HG02870 (cell line): ENCODE data around the gene RBM5.
A peak's percentile ranks its signal among the peaks of the same experiment; 100 is the strongest.

Experiments
- ATAC-seq: cut with Tn5 transposase; IDR thresholded peaks from one replicate; pipeline ENCODE4 v1.9.1; 2021; ENCODE audit warnings: mild to moderate bottlenecking, moderate library complexity; ENCODE audit not compliant: unreplicated experiment

The RBM5 gene

DNA sequence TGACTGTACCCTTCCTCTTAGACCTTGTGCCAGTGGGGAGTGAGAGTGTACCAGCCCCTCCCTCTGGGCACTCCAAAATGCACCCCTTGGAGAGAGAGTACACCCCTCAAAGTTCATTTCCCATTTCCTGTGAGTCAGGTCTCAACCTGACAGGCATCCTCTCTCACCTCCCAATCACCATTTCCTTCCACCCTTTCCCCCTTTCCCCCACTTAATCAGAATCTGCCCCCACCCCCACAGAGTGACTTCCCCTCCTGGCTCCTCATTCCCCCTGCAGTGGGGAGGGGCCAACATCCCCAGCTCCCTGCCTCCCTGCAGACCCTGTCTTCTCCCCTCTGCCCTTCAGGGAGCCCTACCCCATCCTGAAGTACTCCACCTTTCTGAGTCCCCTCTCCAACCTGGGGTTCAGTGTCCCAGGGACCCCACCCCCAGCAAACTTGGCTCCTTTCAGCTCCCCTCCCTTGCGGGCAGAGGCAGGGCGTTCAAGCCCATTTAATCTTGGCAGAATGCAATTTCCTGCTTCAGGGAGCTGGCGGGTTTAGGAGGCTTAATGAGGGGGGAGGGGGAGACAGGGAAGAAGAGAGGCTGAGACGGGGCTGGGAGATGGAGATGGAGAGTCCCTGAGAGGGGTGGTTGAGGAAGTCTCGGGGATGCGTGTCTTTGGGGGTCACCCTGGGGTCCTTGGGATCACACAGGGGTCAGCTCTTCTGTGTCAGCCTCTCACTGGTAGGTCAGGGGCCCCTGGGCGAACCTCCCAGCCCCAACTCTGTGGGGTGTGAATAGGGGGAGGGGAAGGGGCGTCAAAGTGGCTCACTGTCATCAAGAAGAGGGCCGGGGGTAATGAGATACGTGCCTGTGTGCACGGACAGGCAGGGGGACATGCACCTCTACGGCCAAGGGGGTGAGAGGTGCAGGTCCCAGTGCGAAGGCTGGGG, 49.8 kb downstream of the RBM5 start:
- ATAC-seq, result no peak

GRCh38 chr3:50139308-50139707, 50.6 kb downstream of the RBM5 start:
- ATAC-seq, result no peak

- no peak for ATAC-seq
These were observed 51.2 kb downstream of the RBM5 start for GRCh38 chr3:50139718-50140423.

DNA sequence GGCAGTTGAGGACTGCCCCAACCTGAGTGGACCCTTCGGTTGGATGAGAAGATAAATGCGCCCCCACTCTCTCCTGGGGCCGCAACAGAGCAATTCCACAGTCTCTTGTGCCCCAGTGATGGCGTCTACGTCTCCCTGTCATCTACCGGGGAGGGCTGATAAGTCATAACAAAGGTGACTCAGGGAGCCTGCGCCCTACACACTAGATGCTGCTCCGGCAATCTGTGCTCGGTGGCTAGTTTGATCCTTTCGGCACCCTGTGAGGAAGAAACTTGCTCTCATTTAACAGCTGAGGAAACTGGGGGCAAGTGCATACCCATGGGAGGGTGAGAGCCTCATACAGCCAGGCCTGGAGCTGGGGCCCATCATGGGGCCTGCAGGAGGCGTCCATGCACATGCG, 52.3 kb downstream of the RBM5 start:
- no peak for ATAC-seq

GRCh38 chr3:50146316-50146901, 57.7 kb downstream of the RBM5 start:
- no peak for ATAC-seq

- ATAC-seq, result no peak
These were observed 58.3 kb downstream of the RBM5 start for GRCh38 chr3:50147016-50147415.

DNA sequence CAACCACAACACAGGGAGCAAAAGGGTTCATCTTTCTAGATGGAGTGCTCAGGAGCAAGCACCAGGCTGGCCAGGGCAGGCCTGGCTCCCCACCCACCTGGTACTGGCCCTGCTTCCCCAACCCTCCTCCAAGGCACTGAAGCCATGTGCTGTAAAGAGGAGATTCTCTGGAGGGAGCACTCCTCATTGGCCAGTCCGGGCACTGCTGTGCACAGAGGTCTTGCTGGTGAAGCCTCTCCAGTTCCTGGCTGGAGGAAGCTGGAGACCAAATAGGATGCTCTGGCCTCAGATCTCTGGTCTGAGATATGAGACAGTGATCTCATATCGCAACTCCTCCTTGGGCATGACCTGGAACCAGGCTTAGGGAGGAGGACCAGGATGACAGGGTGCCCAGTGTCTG, 58.7 kb downstream of the RBM5 start:
- ATAC-seq, result no peak

- ATAC-seq, result no peak
These were observed 59.1 kb downstream of the RBM5 start for GRCh38 chr3:50147861-50148260.

DNA sequence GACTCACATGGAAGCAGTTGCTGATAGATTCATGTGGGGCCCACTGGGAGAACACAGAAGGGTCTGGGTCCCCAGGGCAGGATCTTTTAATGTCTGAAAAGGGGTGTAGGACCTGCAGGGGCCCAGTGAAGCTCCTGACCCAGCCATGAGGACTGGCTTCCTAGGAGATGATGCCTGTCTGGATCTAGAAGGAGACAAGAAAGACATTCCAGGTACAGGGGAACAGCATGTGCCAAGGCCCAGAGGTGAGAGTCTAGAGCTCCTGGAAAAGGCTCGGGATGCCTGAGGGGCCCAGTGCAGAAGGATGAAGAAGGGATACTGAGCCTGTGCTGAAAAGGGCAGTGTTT, 61.7 kb downstream of the RBM5 start:
- no peak for ATAC-seq

DNA sequence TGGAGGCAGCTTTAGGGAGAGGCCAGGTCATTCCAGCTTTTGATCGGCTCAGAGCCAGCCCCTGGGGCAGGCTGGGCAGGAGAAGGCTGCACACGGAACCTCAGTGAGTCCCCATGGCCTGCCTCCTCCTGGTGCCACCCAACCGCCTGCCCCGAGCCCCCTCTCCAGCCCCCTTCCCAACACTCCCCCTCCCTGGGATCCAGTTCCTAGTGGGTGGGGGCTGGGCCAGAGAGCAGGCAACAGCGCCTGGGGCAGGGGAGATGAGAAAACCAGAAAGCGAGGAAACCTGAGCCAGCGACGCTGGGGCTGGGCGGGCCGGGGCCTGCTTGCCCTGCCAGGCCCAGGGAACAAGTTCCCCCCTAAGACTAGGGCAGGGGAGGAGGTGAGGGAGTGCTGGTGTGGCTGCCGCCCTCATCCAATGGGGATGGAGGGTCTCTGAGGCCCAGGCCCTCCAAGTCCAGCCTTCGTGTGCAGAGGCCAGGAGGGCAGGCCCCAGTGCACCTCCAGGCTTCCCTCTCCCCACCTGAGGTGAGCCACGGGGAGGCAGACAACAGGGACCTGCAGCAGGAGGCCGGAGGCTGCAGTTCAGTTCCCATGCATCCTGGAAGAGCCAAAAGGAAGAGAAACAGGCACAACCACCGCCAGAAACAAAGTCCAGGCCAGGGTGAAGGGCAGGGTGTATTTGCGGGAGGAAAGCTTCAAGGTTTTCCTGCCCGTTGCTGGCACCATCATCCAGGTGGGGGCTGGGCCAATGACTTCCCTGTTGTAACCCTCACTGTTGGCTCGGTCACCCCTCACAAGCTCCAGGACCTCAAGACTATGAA, 62.4 kb downstream of the RBM5 start:
- no peak for ATAC-seq

- ATAC-seq, result no peak
These were observed 63.0 kb downstream of the RBM5 start for GRCh38 chr3:50151728-50152127.

- ATAC-seq, result no peak
These were observed 65.2 kb downstream of the RBM5 start for GRCh38 chr3:50153782-50154475.

- peak; percentile 18 for ATAC-seq
These were observed 65.7 kb downstream of the RBM5 start for GRCh38 chr3:50154476-50154839.

GRCh38 chr3:50154840-50155490, 66.2 kb downstream of the RBM5 start, which contains the start of gene SEMA3F:
Gene SEMA3F, plus strand, starts transcription at chr3:50155324. Its CDS starts 4,299 bp downstream, at chr3:50159623.
- ATAC-seq, result peak; percentile 67

DNA sequence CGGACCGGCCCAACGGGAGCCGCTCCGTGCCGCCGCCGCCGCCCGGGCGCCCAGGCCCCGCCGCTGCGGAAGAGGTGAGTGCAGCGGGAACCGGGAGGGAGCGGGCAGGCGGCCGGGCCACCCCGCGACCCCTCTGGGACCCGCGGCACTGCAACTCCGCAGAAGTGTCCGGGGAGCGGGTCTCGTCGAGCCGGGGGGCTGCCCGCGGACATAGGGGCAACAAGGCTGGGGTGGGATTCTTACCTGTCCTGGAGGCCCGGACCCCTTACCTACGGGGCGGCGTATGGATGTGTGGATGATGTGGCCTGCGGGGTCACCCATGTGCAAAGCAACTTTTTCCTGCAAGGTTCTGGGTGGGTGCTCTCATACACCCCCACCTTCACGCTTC, 66.8 kb downstream of the RBM5 start:
- no peak for ATAC-seq

GRCh38 chr3:50155891-50156290, 67.2 kb downstream of the RBM5 start:
- no peak for ATAC-seq

GRCh38 chr3:50156549-50157493, 68.1 kb downstream of the RBM5 start:
- ATAC-seq, result no peak

DNA sequence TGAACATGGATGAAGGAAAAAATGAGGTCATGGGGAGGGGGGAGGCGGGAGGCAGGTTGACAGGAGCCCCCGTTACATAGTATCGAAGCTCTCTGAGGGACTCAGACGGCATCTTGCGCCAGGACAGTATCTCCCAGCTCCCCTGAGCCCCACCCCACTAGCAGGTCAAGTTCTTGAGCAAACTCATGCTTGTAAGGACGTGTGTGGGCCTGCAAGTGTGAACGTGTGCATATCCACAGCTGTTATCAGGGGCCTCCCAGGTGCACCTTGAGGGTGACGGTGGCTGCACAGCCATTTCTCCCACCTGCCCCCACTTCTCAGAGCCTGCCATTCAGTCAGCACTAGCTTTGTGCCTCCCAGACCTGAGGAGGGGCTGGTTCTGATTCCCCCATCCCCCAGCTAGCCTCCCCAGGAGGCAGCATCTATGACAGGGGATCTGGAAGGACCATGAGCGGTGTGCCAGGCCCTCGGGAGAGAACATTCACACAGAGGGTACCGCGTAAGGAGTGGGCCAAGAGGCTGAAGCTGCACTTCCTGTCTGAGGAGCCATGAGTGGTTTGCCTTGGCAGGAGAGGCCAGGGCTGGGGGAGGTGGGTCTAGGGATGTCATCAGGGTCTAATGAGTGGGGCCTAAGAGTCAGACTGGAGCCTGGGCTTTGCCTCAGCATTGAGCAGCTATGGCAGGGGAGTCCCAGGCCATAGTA, 69.3 kb downstream of the RBM5 start:
- ATAC-seq, result no peak
